ENCODE data around the gene OBP2A. TPM values are rescaled to one million over a fixed set of nuclear protein-coding genes. Genes with fewer than 3 reads are reported as not detected.
A peak's percentile ranks its signal among the peaks of the same experiment; 100 is the strongest.
"Not testable (repeated sequence)": the region's sequence is repeated elsewhere in the genome, so short reads cannot be mapped to it uniquely, and the experiment has no call there.

The OBP2A gene
- total and polyA plus RNA-seq, 8 donors = not detected

DNA sequence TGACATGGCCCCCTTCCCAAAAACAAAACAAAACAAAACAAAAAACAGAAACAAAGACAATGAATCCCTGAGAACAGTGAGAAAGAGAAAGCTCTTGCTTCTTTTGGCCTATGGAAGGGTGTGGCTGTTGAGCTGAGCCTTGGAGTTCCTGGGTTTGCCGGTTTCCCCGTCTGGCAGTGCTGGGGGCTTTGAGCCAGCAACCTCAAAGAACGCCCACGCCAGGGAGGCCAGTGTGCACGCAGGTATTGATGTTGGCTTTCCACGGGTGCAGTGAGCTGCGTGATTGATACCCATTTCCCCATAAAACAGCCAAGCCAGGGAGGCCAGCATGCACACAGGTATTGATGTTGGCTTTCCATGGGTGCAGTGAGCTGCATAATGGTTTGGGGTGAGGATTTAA is 33.0 kb upstream of the OBP2A start:
- H3K27ac ChIP-seq = no peak overlapping the region
- no peak for TF ChIP-seq CTCF (IDR thresholded peaks at IDR 0.05)
- no peaks in the 10 kb centered on the region for H3K9me3 ChIP-seq
- intact Hi-C loops (cut with DNase I) = no loop called here
- H3K36me3 ChIP-seq = no peaks in the 10 kb centered on the region
- FAIRE-seq (no peak), DNase-seq (peak in 2 of 6 donors; percentile 3 to 21), ATAC-seq (peak in 1 of 4 donors; percentile 16)
- H3K4me1 ChIP-seq = no peaks in the 10 kb centered on the region
- WGBS, 2 donors = 37 to 49% methylated on average over 7 of the region's 7 CpGs
- no peaks in the 10 kb centered on the region for H3K27me3 ChIP-seq
- H3K4me3 ChIP-seq = no peak overlapping the region

DNA sequence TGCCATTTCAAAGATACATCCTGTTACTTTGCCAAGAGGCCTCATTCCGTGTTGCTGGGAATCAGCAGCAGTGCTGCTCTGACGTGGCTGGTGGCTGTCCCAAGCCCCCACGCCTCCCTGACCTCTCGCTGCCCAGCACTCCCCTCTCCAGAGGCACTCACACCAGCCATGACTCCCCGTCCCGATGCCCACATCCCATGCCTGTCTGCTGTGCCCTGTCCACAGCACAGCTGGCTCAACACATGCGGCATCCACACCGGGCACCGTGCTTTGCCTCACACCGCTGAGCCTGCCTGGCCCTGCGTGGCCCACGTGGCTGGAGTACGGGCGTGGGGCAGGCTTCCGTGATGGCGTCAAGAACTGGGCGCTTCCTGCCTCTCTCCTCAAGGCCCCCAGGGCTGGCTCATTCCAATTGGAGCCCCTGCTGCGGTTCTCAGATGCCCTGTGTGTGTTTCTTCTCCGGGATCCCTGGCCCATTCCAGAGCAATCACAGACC is 32.5 kb upstream of the OBP2A start:
- intact Hi-C loops (cut with DNase I) = no loop called here
- Histone ChIP-seq H3K27me3 (no peaks in the 10 kb centered on the region), H3K27ac (no peak overlapping the region), H3K4me3 (no peak overlapping the region), H3K4me1 (no peaks in the 10 kb centered on the region), H3K9me3 (no peaks in the 10 kb centered on the region), H3K36me3 (no peaks in the 10 kb centered on the region)
- FAIRE-seq = no peak
- TF ChIP-seq CTCF (IDR thresholded peaks at IDR 0.05) = no peak
- ATAC-seq = peak in 2 of 4 donors; percentile 29 to 46
- peak in 2 of 6 donors; percentile 5 to 50 for DNase-seq
- 59 to 77% methylated on average over 19 of the region's 19 CpGs for WGBS, 2 donors

DNA sequence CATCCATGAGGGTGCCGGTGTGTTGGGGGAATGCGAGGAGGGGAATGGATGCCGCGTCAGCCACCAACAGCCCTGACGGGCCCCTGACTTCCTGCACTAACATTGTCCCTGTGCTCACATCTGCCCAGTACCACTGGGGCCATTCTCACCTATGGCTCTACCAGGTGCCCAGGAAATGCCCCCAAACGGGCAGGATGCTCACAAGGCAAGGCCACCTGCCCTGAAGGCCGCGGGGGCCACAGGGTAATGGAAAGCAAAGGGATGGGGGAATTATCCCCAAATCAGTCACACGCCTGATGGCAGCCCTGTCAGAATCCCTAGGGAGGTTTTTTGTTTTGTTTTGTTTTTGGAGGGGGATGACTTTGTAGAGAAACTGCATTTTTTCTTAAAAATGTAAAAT is 32.0 kb upstream of the OBP2A start:
- intact Hi-C loops (cut with DNase I); H3K36me3 ChIP-seq; FAIRE-seq; H3K27me3 ChIP-seq; H3K9me3 ChIP-seq; H3K4me3 ChIP-seq; H3K4me1 ChIP-seq; ATAC-seq; H3K27ac ChIP-seq: not testable (repeated sequence)
- WGBS, 2 donors = 68 to 82% methylated on average over 8 to 9 of the region's 9 CpGs
- peak in 1 of 6 donors; percentile 4 for DNase-seq

- no peaks in the 10 kb centered on the region for H3K36me3 ChIP-seq
- no peak overlapping the region for H3K4me3 ChIP-seq
- peak in 1 of 6 donors; percentile 7 for DNase-seq
- no peaks in the 10 kb centered on the region for H3K4me1 ChIP-seq
- WGBS, 2 donors = 52 to 64% methylated on average over 15 to 16 of the region's 17 CpGs
- H3K27me3 ChIP-seq = no peaks in the 10 kb centered on the region
- FAIRE-seq = no peak
- no peaks in the 10 kb centered on the region for H3K9me3 ChIP-seq
- no peak overlapping the region for H3K27ac ChIP-seq
- TF ChIP-seq CTCF (IDR thresholded peaks at IDR 0.05) = no peak
- intact Hi-C loops (cut with DNase I) = no loop called here
- no peak for ATAC-seq
Observed at GRCh38 chr9:135514342-135515082, 31.4 kb upstream of the OBP2A start.

DNA sequence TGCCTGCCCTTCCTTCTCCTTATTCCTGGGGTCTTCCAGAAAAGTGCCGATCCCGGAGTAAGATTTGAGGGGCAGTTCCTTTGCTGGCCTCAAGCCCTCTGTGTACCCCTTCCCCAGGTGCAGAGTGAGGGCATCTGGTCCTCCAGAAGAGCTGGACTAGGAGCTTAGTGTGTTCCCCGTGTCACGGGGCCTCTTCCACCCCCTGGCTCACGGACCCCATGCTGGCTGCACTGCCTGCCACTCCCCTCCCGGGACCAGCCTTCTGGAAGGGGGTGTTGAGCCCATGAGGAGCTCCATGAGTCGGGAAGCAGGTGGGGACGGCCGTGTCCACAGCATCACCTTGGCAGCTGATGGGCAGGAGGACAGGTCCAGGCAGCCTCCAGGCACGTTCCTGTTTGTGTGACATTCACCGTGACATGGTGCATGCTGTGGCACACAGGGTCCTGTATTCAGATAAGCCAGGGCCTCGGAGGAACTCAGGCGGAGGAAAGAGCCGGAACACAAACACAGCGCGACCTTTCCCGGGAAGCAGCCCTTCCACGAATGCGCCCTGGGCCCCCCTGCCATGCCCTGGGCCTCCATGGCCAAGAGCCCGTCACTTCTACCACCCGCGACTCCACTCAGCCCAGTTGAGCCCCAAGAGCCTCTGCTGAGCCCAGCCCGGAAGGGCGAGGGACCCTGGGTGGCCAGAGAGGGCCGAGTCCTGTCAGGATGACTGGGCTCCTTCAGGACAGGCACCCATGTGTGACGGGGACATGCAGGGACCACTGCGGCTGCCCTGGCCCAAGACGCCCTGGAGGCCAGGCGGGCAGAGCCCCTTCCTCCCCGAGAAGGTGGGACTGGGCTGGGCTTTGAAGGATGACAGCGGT is 30.6 kb upstream of the OBP2A start:
- Histone ChIP-seq H3K36me3 (no peaks in the 10 kb centered on the region), H3K27me3 (no peaks in the 10 kb centered on the region), H3K4me3 (no peak overlapping the region), H3K4me1 (no peaks in the 10 kb centered on the region), H3K27ac (no peak overlapping the region), H3K9me3 (no peaks in the 10 kb centered on the region)
- FAIRE-seq = no peak
- DNase-seq = peak in 1 of 6 donors; percentile 10
- no peak for ATAC-seq
- 55 to 68% methylated on average over 31 of the region's 31 CpGs for WGBS, 2 donors
- intact Hi-C loops (cut with DNase I) = no loop called here
- TF ChIP-seq CTCF (IDR thresholded peaks at IDR 0.05) = no peak

Measured in pancreas (tissue), 10 donors.